ENCODE results near the gene CBY2. TPM values are rescaled to one million over a fixed set of nuclear protein-coding genes. Genes with fewer than 3 reads are reported as not detected.

The CBY2 gene
- total and polyA plus RNA-seq, 2 experiments from 2014 or later, result 0.15 to 0.42 TPM

DNA sequence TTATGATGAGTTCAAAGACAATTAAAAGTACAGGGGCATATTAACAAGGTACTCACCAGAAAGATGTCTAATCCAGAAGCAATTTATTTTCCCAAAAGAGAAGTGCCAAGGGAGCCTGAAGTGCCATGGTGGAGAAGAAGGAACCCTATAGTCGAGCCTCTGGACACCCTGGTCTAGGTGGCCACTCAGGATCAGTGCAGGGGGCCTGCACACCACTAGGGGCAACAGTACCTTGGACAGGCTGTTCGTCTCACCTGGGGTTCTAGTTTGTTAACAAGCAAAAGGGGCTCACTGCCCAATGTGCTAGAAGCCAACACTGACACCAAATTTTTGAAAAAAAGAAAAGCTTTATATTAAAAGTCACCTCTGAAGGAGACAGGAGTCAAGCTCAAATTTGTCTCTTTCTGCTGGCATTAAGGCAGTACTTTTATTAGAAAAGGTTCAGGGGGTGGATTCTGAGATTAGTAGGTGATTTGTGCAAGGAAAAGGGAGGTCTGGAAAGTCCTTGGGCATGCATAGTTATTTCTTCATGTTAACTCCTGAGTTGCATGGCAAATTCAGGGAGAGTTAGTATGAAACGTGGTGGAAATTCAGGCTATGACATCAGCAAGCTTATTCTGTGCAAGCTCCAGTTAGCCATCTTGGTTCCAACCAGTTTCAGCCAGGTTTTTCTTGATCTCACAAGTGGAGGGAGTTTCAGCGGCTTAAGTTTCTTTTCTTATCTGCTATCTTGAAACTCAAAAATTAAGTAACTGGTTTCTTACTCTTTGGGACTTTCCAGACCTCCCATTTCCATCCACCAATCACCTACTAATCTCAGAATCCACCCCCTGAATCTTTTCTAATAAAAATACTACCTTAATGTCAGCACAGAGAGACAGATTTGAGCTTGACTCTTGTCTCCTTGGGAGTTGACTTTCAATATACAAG is 884 bp upstream of the CBY2 start:
- Mint-ChIP-seq H3K4me3 (no peak overlapping the region), H3K27me3 (ENCODE audit: insufficient read depth, low read depth, poor library complexity) (peaks cover 3% of the 10 kb centered on the region), H3K4me1 (peaks cover 15% of the 10 kb centered on the region), H3K27ac (no peak overlapping the region), H3K36me3 (ENCODE audit: low read depth) (no peaks in the 10 kb centered on the region), H3K9me3 (no peaks in the 10 kb centered on the region)
- no peaks in the 10 kb centered on the region for H3K79me2 ChIP-seq (replicated peaks; ENCODE audit: insufficient read depth)
- no peaks in the 10 kb centered on the region for H3F3A ChIP-seq (replicated peaks; ENCODE audit: low read depth)
- H3K27ac ChIP-seq (ENCODE audit: low read depth), result no peak overlapping the region
- H4K20me1 ChIP-seq (replicated peaks; ENCODE audit: insufficient read depth), result no peaks in the 10 kb centered on the region
- H3K27me3 ChIP-seq (ENCODE audit: insufficient read depth), result no peaks in the 10 kb centered on the region
- no peaks in the 10 kb centered on the region; the same call in 1 of the 2 replicates for H3K9me2 ChIP-seq (ENCODE audit: insufficient read depth)
- no peaks in the 10 kb centered on the region for H3K4me1 ChIP-seq (ENCODE audit: insufficient read depth)
- H3K36me3 ChIP-seq (ENCODE audit: insufficient read depth), result no peaks in the 10 kb centered on the region
- DNase-seq (ENCODE audit: low spot score), result no peak
- H2AFZ ChIP-seq, result no peak overlapping the region
- H3K4me2 ChIP-seq, result no peak overlapping the region
- TF ChIP-seq EZH2phosphoT487 (IDR thresholded peaks at IDR 0.05; ENCODE audit: unreplicated experiment) (no peak), EZH2 (IDR thresholded peaks at IDR 0.05; ENCODE audit: low read depth, unreplicated experiment) (no peak), CTCF (conservative IDR thresholded peaks at IDR 0.05; ENCODE audit: low read depth in 2 of 2) (peak; percentile 40 to 49; a peak in 3 of 4 replicates)
- no peak overlapping the region for H3K4me3 ChIP-seq
- ATAC-seq, result peak; percentile 62

- Mint-ChIP-seq H3K27ac (no peak overlapping the region), H3K4me1 (peaks cover 16% of the 10 kb centered on the region), H3K36me3 (ENCODE audit: low read depth) (no peaks in the 10 kb centered on the region), H3K4me3 (no peak overlapping the region), H3K27me3 (ENCODE audit: insufficient read depth, low read depth, poor library complexity) (peaks cover 5% of the 10 kb centered on the region), H3K9me3 (no peaks in the 10 kb centered on the region)
- H3K27me3 ChIP-seq (ENCODE audit: insufficient read depth), result no peaks in the 10 kb centered on the region
- DNase-seq (ENCODE audit: low spot score), result no peak
- no peak overlapping the region for H2AFZ ChIP-seq
- H3F3A ChIP-seq (replicated peaks; ENCODE audit: low read depth), result no peaks in the 10 kb centered on the region
- no peaks in the 10 kb centered on the region for H3K36me3 ChIP-seq (ENCODE audit: insufficient read depth)
- H3K4me1 ChIP-seq (ENCODE audit: insufficient read depth), result no peaks in the 10 kb centered on the region
- no peak overlapping the region for H3K4me2 ChIP-seq
- no peaks in the 10 kb centered on the region for H4K20me1 ChIP-seq (replicated peaks; ENCODE audit: insufficient read depth)
- H3K4me3 ChIP-seq, result no peak overlapping the region
- ATAC-seq, result no peak
- no peak overlapping the region for H3K27ac ChIP-seq (ENCODE audit: low read depth)
- no peaks in the 10 kb centered on the region for H3K79me2 ChIP-seq (replicated peaks; ENCODE audit: insufficient read depth)
- no peaks in the 10 kb centered on the region; the same call in 1 of the 2 replicates for H3K9me2 ChIP-seq (ENCODE audit: insufficient read depth)
- TF ChIP-seq STAT1 (IDR thresholded peaks at IDR 0.05; ENCODE audit: unreplicated experiment) (no peak), NANOG (IDR thresholded peaks at IDR 0.05; ENCODE audit: borderline replicate concordance) (no peak), EZH2 (IDR thresholded peaks at IDR 0.05; ENCODE audit: low read depth, unreplicated experiment) (no peak)
- TF ChIP-seq, protein P1, sequence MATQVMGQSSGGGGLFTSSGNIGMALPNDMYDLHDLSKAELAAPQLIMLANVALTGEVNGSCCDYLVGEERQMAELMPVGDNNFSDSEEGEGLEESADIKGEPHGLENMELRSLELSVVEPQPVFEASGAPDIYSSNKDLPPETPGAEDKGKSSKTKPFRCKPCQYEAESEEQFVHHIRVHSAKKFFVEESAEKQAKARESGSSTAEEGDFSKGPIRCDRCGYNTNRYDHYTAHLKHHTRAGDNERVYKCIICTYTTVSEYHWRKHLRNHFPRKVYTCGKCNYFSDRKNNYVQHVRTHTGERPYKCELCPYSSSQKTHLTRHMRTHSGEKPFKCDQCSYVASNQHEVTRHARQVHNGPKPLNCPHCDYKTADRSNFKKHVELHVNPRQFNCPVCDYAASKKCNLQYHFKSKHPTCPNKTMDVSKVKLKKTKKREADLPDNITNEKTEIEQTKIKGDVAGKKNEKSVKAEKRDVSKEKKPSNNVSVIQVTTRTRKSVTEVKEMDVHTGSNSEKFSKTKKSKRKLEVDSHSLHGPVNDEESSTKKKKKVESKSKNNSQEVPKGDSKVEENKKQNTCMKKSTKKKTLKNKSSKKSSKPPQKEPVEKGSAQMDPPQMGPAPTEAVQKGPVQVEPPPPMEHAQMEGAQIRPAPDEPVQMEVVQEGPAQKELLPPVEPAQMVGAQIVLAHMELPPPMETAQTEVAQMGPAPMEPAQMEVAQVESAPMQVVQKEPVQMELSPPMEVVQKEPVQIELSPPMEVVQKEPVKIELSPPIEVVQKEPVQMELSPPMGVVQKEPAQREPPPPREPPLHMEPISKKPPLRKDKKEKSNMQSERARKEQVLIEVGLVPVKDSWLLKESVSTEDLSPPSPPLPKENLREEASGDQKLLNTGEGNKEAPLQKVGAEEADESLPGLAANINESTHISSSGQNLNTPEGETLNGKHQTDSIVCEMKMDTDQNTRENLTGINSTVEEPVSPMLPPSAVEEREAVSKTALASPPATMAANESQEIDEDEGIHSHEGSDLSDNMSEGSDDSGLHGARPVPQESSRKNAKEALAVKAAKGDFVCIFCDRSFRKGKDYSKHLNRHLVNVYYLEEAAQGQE (IDR thresholded peaks at IDR 0.05; ENCODE audit: unreplicated experiment), result no peak
- TF ChIP-seq, protein P2, sequence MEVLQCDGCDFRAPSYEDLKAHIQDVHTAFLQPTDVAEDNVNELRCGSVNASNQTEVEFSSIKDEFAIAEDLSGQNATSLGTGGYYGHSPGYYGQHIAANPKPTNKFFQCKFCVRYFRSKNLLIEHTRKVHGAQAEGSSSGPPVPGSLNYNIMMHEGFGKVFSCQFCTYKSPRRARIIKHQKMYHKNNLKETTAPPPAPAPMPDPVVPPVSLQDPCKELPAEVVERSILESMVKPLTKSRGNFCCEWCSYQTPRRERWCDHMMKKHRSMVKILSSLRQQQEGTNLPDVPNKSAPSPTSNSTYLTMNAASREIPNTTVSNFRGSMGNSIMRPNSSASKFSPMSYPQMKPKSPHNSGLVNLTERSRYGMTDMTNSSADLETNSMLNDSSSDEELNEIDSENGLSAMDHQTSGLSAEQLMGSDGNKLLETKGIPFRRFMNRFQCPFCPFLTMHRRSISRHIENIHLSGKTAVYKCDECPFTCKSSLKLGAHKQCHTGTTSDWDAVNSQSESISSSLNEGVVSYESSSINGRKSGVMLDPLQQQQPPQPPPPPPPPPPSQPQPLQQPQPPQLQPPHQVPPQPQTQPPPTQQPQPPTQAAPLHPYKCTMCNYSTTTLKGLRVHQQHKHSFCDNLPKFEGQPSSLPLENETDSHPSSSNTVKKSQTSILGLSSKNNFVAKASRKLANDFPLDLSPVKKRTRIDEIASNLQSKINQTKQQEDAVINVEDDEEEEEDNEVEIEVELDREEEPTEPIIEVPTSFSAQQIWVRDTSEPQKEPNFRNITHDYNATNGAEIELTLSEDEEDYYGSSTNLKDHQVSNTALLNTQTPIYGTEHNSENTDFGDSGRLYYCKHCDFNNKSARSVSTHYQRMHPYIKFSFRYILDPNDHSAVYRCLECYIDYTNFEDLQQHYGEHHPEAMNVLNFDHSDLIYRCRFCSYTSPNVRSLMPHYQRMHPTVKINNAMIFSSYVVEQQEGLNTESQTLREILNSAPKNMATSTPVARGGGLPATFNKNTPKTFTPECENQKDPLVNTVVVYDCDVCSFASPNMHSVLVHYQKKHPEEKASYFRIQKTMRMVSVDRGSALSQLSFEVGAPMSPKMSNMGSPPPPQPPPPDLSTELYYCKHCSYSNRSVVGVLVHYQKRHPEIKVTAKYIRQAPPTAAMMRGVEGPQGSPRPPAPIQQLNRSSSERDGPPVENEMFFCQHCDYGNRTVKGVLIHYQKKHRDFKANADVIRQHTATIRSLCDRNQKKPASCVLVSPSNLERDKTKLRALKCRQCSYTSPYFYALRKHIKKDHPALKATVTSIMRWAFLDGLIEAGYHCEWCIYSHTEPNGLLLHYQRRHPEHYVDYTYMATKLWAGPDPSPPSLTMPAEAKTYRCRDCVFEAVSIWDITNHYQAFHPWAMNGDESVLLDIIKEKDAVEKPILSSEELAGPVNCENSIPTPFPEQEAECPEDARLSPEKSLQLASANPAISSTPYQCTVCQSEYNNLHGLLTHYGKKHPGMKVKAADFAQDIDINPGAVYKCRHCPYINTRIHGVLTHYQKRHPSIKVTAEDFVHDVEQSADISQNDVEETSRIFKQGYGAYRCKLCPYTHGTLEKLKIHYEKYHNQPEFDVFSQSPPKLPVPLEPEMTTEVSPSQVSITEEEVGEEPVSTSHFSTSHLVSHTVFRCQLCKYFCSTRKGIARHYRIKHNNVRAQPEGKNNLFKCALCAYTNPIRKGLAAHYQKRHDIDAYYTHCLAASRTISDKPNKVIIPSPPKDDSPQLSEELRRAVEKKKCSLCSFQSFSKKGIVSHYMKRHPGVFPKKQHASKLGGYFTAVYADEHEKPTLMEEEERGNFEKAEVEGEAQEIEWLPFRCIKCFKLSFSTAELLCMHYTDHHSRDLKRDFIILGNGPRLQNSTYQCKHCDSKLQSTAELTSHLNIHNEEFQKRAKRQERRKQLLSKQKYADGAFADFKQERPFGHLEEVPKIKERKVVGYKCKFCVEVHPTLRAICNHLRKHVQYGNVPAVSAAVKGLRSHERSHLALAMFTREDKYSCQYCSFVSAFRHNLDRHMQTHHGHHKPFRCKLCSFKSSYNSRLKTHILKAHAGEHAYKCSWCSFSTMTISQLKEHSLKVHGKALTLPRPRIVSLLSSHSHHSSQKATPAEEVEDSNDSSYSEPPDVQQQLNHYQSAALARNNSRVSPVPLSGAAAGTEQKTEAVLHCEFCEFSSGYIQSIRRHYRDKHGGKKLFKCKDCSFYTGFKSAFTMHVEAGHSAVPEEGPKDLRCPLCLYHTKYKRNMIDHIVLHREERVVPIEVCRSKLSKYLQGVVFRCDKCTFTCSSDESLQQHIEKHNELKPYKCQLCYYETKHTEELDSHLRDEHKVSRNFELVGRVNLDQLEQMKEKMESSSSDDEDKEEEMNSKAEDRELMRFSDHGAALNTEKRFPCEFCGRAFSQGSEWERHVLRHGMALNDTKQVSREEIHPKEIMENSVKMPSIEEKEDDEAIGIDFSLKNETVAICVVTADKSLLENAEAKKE (CRISPR knock-in tag; IDR thresholded peaks at IDR 0.05), result no peak
Observed at GRCh38 chr13:45702869-45703391, 810 bp downstream of the CBY2 start.
